Tibial artery (tissue), 4 donors: Measurements from ENCODE around the gene FAM124A.
A peak's percentile ranks its signal among the peaks of the same experiment; 100 is the strongest.

Experiments used
- DNase-seq, 2 donors: peaks; one replicate each; pipeline ENCODE4 v3.0.0-alpha.2; 2019
- H3K27ac ChIP-seq, 2 donors: fragments of 200-600 bp; sonication (generic) in 1 of 2; 1 replicate in 1 of 2; 2 replicates in 1 of 2; pipeline ENCODE4 v1.5.1; 2018 to 2019; ENCODE audit warnings: mild to moderate bottlenecking in 1 of 2
- H3K27me3 ChIP-seq, 2 donors: fragments of 200-600 bp; sonication (generic) in 1 of 2; one replicate each; pipeline versions ENCODE4 v1.5.1 to v1.6.0; 2016 to 2019
- H3K36me3 ChIP-seq, 3 donors: fragments of 200-600 bp; sonication (generic) in 2 of 3; one replicate each; pipeline ENCODE4 v1.5.1; 2016 to 2019; ENCODE audit warnings: mild to moderate bottlenecking in 2 of 3
- H3K4me1 ChIP-seq, 4 donors: fragments of 200-600 bp; sonication (generic) in 2 of 4; 1 replicate in 3 of 4; 2 replicates in 1 of 4; pipeline ENCODE4 v1.5.1; 2016 to 2019
- H3K4me3 ChIP-seq, 2 donors: fragments of 200-600 bp; sonication (generic) in 1 of 2; 1 replicate in 1 of 2; 2 replicates in 1 of 2; pipeline ENCODE4 v1.5.1; 2018 to 2019; ENCODE audit warnings: mild to moderate bottlenecking in 2 of 2
- H3K9me3 ChIP-seq, 3 donors: fragments of 200-600 bp; sonication (generic) in 1 of 3; one replicate each; pipeline ENCODE4 v1.5.1; 2016 to 2019
- intact Hi-C: fragments of 100-400 bp; cut with DNase I; formaldehyde crosslinking; loops from one replicate; pipeline ENCODE4 v1.15.0; 2023; ENCODE audit warnings: low total_unique reads
- TF ChIP-seq, protein P1 (sequence below), 2 experiments: fragments of 200-600 bp in 1 of 2; fragments of 450-650 bp in 1 of 2; IDR thresholded peaks; one replicate each; pipeline ENCODE4 v1.5.1; 2017 to 2019; ENCODE audit warnings: antibody characterized with exemption in 2 of 2, mild to moderate bottlenecking in 1 of 2, moderate library complexity in 1 of 2

The FAM124A gene

GRCh38 chr13:51222037-51222685 is at the start of gene FAM124A:
Gene FAM124A, plus strand, starts transcription at chr13:51222398. Its CDS starts 104 bp downstream, at chr13:51222502.
- peaks cover 0 to 19% (median 7%) of the 10 kb centered on the region in 4 donors for H3K4me1 ChIP-seq
- peak within 1 kb of the TSS; percentile 51 to 63 for H3K27ac ChIP-seq
- intact Hi-C loops = loop anchor here (5.0 to 10.0 kb wide), 3 partner anchors 65 to 583 kb away; partner anchors contain the start of gene DHRS12
- H3K4me3 ChIP-seq = peak within 1 kb of the TSS; percentile 90 to 93
- H3K36me3 ChIP-seq = peaks cover 0 to under 1% (median 0%) of the 10 kb centered on the region in 3 donors
- no peak for DNase-seq
- TF ChIP-seq, protein P1, sequence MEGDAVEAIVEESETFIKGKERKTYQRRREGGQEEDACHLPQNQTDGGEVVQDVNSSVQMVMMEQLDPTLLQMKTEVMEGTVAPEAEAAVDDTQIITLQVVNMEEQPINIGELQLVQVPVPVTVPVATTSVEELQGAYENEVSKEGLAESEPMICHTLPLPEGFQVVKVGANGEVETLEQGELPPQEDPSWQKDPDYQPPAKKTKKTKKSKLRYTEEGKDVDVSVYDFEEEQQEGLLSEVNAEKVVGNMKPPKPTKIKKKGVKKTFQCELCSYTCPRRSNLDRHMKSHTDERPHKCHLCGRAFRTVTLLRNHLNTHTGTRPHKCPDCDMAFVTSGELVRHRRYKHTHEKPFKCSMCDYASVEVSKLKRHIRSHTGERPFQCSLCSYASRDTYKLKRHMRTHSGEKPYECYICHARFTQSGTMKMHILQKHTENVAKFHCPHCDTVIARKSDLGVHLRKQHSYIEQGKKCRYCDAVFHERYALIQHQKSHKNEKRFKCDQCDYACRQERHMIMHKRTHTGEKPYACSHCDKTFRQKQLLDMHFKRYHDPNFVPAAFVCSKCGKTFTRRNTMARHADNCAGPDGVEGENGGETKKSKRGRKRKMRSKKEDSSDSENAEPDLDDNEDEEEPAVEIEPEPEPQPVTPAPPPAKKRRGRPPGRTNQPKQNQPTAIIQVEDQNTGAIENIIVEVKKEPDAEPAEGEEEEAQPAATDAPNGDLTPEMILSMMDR (IDR thresholded peaks at IDR 0.05) = peak in 1 of 2 experiments; percentile 63
- H3K9me3 ChIP-seq = no peaks in the 10 kb centered on the region
- no peaks in the 10 kb centered on the region for H3K27me3 ChIP-seq

DNA sequence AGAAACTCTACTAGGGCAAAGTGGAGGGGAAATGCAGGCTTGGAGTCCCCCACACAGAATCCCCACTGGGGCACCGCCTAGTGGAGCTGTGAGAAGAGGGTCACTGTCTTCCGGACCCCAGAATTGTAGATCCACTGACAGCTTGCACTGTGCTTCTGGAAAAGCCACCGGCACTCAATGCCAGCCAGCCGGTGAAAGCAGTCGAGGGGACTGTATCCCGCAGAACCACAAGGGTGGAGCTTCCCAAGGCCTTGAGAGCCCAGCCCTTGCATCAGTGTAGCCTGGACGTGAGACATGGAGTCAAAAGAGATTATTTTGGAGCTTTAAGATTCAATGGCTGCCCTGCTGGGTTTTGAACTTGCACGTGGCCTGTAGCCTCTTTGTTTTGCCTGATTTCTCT is 47.2 kb upstream of the FAM124A start:
- H3K36me3 ChIP-seq = no peaks in the 10 kb centered on the region
- intact Hi-C loops = no loop called here
- H3K27me3 ChIP-seq = peaks cover 0 to 2% of the 10 kb centered on the region in 2 donors
- TF ChIP-seq, protein P1 (IDR thresholded peaks at IDR 0.05) = no peak
- H3K4me1 ChIP-seq = no peaks in the 10 kb centered on the region
- H3K27ac ChIP-seq = no peak overlapping the region
- no peaks in the 10 kb centered on the region for H3K9me3 ChIP-seq
- no peak overlapping the region for H3K4me3 ChIP-seq
- DNase-seq = no peak

GRCh38 chr13:51175639-51176038 is 46.6 kb upstream of the FAM124A start:
- TF ChIP-seq, protein P1 (IDR thresholded peaks at IDR 0.05) = no peak
- no peak for DNase-seq
- Histone ChIP-seq H3K36me3 (no peaks in the 10 kb centered on the region), H3K9me3 (no peaks in the 10 kb centered on the region), H3K4me3 (no peak overlapping the region), H3K27ac (no peak overlapping the region), H3K4me1 (no peaks in the 10 kb centered on the region), H3K27me3 (peaks cover 0 to 2% of the 10 kb centered on the region in 2 donors)
- intact Hi-C loops = no loop called here

DNA sequence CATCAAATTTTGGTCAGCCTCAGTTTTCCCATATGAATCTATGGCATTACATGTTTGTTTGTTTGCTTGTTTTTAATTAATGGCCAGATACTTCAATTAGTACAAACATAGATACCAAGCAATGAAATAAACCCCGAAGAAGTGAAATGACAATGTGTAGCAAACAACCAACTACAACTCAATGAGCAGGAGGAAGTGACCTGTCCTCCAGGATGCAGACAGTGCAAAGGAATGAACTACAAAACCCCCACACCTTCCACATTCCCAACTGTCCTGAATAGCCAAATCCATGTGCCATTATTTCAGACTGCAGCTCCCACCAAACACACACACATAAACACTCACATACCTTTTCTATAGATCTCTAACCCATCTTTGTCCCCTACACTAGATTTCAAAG is 45.0 kb upstream of the FAM124A start:
- Histone ChIP-seq H3K4me3 (no peak overlapping the region), H3K4me1 (no peaks in the 10 kb centered on the region)

GRCh38 chr13:51178456-51179074 is 43.6 kb upstream of the FAM124A start:
- H3K9me3 ChIP-seq = no peaks in the 10 kb centered on the region
- TF ChIP-seq, protein P1 (IDR thresholded peaks at IDR 0.05) = no peak
- H3K27ac ChIP-seq = no peak overlapping the region
- no peak for DNase-seq
- intact Hi-C loops = no loop called here
- no peak overlapping the region for H3K4me3 ChIP-seq
- H3K4me1 ChIP-seq = no peaks in the 10 kb centered on the region
- H3K36me3 ChIP-seq = no peaks in the 10 kb centered on the region
- H3K27me3 ChIP-seq = peaks cover 0 to 7% of the 10 kb centered on the region in 2 donors

More for the DNA sequence above, 45.0 kb upstream of the FAM124A start:
- TF ChIP-seq, protein P1 (IDR thresholded peaks at IDR 0.05) = no peak
- H3K27ac ChIP-seq = no peak overlapping the region
- no peaks in the 10 kb centered on the region for H3K36me3 ChIP-seq
- peaks cover 0 to 7% of the 10 kb centered on the region in 2 donors for H3K27me3 ChIP-seq
- no peaks in the 10 kb centered on the region for H3K9me3 ChIP-seq
- no peak for DNase-seq
- intact Hi-C loops = no loop called here
